GM18858 (cell line): ENCODE results near the gene SHISA9.

Source experiments
- ATAC-seq: cut with Tn5 transposase; IDR thresholded peaks from one replicate; pipeline ENCODE4 v1.9.1; 2021; ENCODE audit not compliant: unreplicated experiment

Gene SHISA9

GRCh38 chr16:13109171-13109570 lies 207.8 kb downstream of the SHISA9 start:
- no peak for ATAC-seq

- no peak for ATAC-seq
These were observed 208.9 kb downstream of the SHISA9 start for GRCh38 chr16:13110124-13110796.

GRCh38 chr16:13111747-13112146 lies 210.3 kb downstream of the SHISA9 start:
- no peak for ATAC-seq

- no peak for ATAC-seq
These were observed 212.3 kb downstream of the SHISA9 start for GRCh38 chr16:13113741-13114140.

- no peak for ATAC-seq
These were observed 216.7 kb downstream of the SHISA9 start for GRCh38 chr16:13118091-13118490.

GRCh38 chr16:13120091-13120490 lies 218.7 kb downstream of the SHISA9 start:
- no peak for ATAC-seq

GRCh38 chr16:13120557-13120956 lies 219.2 kb downstream of the SHISA9 start:
- no peak for ATAC-seq

GRCh38 chr16:13123991-13124390 lies 222.6 kb downstream of the SHISA9 start:
- ATAC-seq, result no peak

- ATAC-seq, result no peak
These were observed 225.7 kb downstream of the SHISA9 start for GRCh38 chr16:13127144-13127543.

GRCh38 chr16:13130586-13130985 lies 229.2 kb downstream of the SHISA9 start:
- no peak for ATAC-seq

- ATAC-seq, result no peak
These were observed 233.4 kb downstream of the SHISA9 start for GRCh38 chr16:13134836-13135235.

- ATAC-seq, result no peak
These were observed 235.5 kb downstream of the SHISA9 start for GRCh38 chr16:13136901-13137300.

- no peak for ATAC-seq
These were observed 237.1 kb downstream of the SHISA9 start for GRCh38 chr16:13138528-13138927.

- ATAC-seq, result no peak
These were observed 238.4 kb downstream of the SHISA9 start for GRCh38 chr16:13139661-13140241.

GRCh38 chr16:13143551-13143950 lies 242.2 kb downstream of the SHISA9 start:
- no peak for ATAC-seq

- no peak for ATAC-seq
These were observed 245.4 kb downstream of the SHISA9 start for GRCh38 chr16:13146829-13147228.

- ATAC-seq, result no peak
These were observed 246.9 kb downstream of the SHISA9 start for GRCh38 chr16:13148294-13148693.

GRCh38 chr16:13148836-13149235 lies 247.4 kb downstream of the SHISA9 start:
- ATAC-seq, result no peak

- ATAC-seq, result no peak
These were observed 248.9 kb downstream of the SHISA9 start for GRCh38 chr16:13150181-13150885.

- ATAC-seq, result no peak
These were observed 252.3 kb downstream of the SHISA9 start for GRCh38 chr16:13153696-13154095.

- ATAC-seq, result no peak
These were observed 253.4 kb downstream of the SHISA9 start for GRCh38 chr16:13154799-13155198.

GRCh38 chr16:13155377-13155776 lies 254.0 kb downstream of the SHISA9 start:
- ATAC-seq, result no peak
